K562 (cell line): ENCODE measurements around the gene PPT2. TPM values are rescaled to one million over a fixed set of nuclear protein-coding genes. Genes with fewer than 3 reads are reported as not detected.

ENCODE experiments used
- ARNT ChIP-seq, 2 experiments: fragments of 450-650 bp; IDR thresholded peaks; 2 replicates each; pipeline ENCODE4 v1.6.1; 2016; ENCODE audit warnings: mild to moderate bottlenecking in 1 of 2
- ATF1 ChIP-seq, 2 experiments: fragments of 450-650 bp in 1 of 2; IDR thresholded peaks; 2 replicates each; pipeline ENCODE4 v1.6.1; 2016; ENCODE audit warnings: missing compliant biosample characterization in 1 of 2, missing genetic modification characterization in 1 of 2
- CCNT2 ChIP-seq: IDR thresholded peaks from 2 replicates; pipeline ENCODE4 v1.6.1; 2011; ENCODE audit warnings: borderline replicate concordance, low read depth, mild to moderate bottlenecking, moderate library complexity, mixed read lengths, low read length; ENCODE audit not compliant: insufficient read length; ENCODE audit errors: extremely low read depth
- DACH1 ChIP-seq: fragments of 450-650 bp; IDR thresholded peaks from 2 replicates; pipeline ENCODE4 v1.6.1; 2018; ENCODE audit not compliant: partially characterized antibody
- DIDO1 ChIP-seq: fragments of 450-650 bp; IDR thresholded peaks from 2 replicates; pipeline ENCODE4 v1.6.1; 2016; ENCODE audit warnings: low read depth, missing biosample characterization, missing genetic modification characterization
- MAFF ChIP-seq: IDR thresholded peaks from 2 replicates; pipeline ENCODE4 v1.6.1; 2012; ENCODE audit warnings: low read length, improper control_type of control experiment
- MAX ChIP-seq: sonication (generic); formaldehyde crosslinking; IDR thresholded peaks from 2 replicates; pipeline ENCODE4 v1.9.0; 2022; ENCODE audit warnings: mild to moderate bottlenecking, missing genetic modification reagents
- MAZ ChIP-seq, 2 experiments: fragments of 450-650 bp in 1 of 2; sonication (generic) in 1 of 2; formaldehyde crosslinking; IDR thresholded peaks in 1 of 2; conservative IDR thresholded peaks in 1 of 2; 2 replicates each; pipeline versions ENCODE4 v1.4.0 to v1.5.0; 2020; ENCODE audit warnings: mild to moderate bottlenecking in 1 of 2, missing genetic modification reagents in 1 of 2
- PML ChIP-seq: IDR thresholded peaks from 2 replicates; pipeline ENCODE4 v1.6.1; 2012; ENCODE audit warnings: low read length, inconsistent platforms
- POU5F1 ChIP-seq: fragments of 150-350 bp; IDR thresholded peaks from 2 replicates; pipeline ENCODE4 v1.6.1; 2014; ENCODE audit warnings: borderline replicate concordance, low read length, low read depth, mild to moderate bottlenecking; ENCODE audit not compliant: partially characterized antibody
- PPARD ChIP-seq: fragments of 250-450 bp; sonication (Bioruptor Pico); IDR thresholded peaks from 2 replicates; pipeline ENCODE4 v1.8.0; 2022; ENCODE audit warnings: inconsistent platforms, mild to moderate bottlenecking, moderate library complexity
- RFX1 ChIP-seq: fragments of 450-650 bp; IDR thresholded peaks from 2 replicates; pipeline ENCODE4 v1.6.1; 2016; ENCODE audit warnings: mild to moderate bottlenecking, moderate library complexity
- SNIP1 ChIP-seq: fragments of 450-650 bp; IDR thresholded peaks from 2 replicates; pipeline ENCODE4 v1.7.1; 2017; ENCODE audit warnings: low read depth, mild to moderate bottlenecking
- ZFPM2 ChIP-seq: fragments of 250-450 bp; sonication (Bioruptor Pico); IDR thresholded peaks from 2 replicates; pipeline ENCODE4 v1.5.1; 2022; ENCODE audit warnings: mild to moderate bottlenecking
- ZNF23 ChIP-seq: fragments of 250-450 bp; sonication (Bioruptor Pico); IDR thresholded peaks from 2 replicates; pipeline ENCODE4 v1.4.0; 2020; ENCODE audit warnings: mild to moderate bottlenecking
- ZNF239 ChIP-seq: fragments of 250-450 bp; sonication (Bioruptor Pico); IDR thresholded peaks from 2 replicates; pipeline ENCODE4 v1.4.0; 2020; ENCODE audit warnings: mild to moderate bottlenecking
- ZNF561 ChIP-seq: fragments of 450-650 bp; formaldehyde crosslinking; conservative IDR thresholded peaks from 2 replicates; pipeline ENCODE4 v1.4.0; 2020; ENCODE audit warnings: mild to moderate bottlenecking, moderate library complexity
- polyA plus RNA-seq, 8 experiments: library from polyadenylated mRNA; depleted of rRNA in 4 of 8; stranded (reverse) in 5 of 8; unstranded in 3 of 8; fragments of >200 nt; fragmentation: Nextera tagmentation in 2 of 8; fragmentation: Illumina TruSeq in 1 of 8; extraction: Ambion mirVana in 2 of 8; extraction: Trizol in 1 of 8; gene quantifications; 2 replicates each; pipeline versions ENCODE4 v1.2.1 to v1.2.3, GENCODE V29; 2011 to 2014; ENCODE audit warnings: inconsistent platforms in 1 of 8, missing spikeins in 1 of 8
- total RNA-seq, 7 experiments: library from RNA; depleted of rRNA in 6 of 7; stranded (reverse); fragments of >200 nt in 6 of 7; fragmentation: Illumina TruSeq in 2 of 7; extraction: Trizol in 2 of 7; gene quantifications; 2 replicates each; pipeline versions ENCODE4 v1.2.1 to v1.2.3, GENCODE V29; 2011 to 2021; ENCODE audit warnings: low replicate concordance in 1 of 7
- TF ChIP-seq, protein P1 (sequence below): sonication (generic); formaldehyde crosslinking; IDR thresholded peaks from 2 replicates; pipeline ENCODE4 v1.8.1; 2023; ENCODE audit warnings: mild to moderate bottlenecking, missing genetic modification reagents
- TF ChIP-seq, protein P2 (sequence below): fragments of 200-400 bp; formaldehyde crosslinking; IDR thresholded peaks from 2 replicates; pipeline ENCODE4 v1.6.1; 2017; ENCODE audit warnings: mild to moderate bottlenecking, low read depth, low read length, moderate library complexity
- TF ChIP-seq, protein P3 (sequence below): fragments of 450-650 bp; IDR thresholded peaks from 2 replicates; pipeline ENCODE4 v1.6.1; 2016; ENCODE audit warnings: borderline replicate concordance

The PPT2 gene
- total and polyA plus RNA-seq, 9 of the 15 experiments (the other 6 are each of a cell fraction or from before 2014, with no cell fraction given), result 27.4 to 98.8 (median 69.9) TPM

DNA sequence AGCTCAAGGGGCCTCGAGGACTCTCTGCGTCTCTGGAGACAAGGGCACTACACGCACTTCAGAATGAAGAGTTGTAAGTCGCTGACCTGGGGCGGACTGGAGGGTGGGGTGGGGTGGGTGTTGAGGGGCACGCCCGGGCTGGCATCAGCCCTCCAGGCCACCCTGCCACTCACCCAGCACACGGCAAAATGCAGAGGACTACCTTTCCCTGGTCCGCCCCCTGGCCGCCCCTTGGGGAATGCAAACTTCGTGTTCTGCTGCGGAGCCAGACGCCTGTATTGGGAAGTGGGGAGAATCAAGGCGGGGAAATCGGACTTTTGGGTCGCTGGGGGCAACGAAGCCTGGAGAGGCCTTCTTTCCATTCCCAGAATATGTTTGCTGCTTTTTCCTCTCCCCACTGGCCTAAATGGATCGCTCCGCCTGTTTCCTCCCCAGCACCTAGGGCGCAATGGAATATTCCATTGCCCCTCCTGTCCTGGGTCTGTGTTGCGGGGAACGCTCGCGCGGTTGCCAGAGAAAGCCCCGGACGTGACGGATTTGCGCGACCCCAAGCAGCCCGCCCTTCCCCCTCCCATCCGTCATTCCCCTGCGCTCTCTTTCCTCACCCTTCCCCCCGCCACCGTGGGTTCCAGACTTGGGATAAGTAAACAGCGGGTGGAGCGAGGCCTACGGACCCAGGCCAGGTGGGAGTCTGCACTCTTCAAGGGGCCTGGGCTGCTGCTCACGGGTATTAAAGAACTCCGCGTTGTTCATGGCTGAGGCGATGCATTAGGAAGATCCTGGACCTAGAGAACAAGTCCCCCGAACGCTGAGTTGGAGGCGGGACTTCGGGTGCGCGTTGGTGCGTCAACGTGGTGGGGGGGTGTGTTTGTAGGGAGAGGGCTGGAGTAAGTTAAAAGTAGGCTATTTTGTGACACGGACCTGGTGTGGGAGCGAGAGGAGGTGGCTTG is at the start of gene PPT2 (continued):
- TF ChIP-seq POU5F1 (no peak), DIDO1 (tag) (peak; percentile 79), ZFPM2 (no peak; the same call in 1 of the 2 replicates), ATF1 (CRISPR knock-in tag; IDR thresholded peaks at IDR 0.05) (peak; percentile 91), ATF1 (tag; IDR thresholded peaks at IDR 0.05) (peak; percentile 98), MAFF (peak; percentile 39), ZNF561 (no peak), PPARD (no peak), ARNT (IDR thresholded peaks at IDR 0.05) (peak in 1 of 2 experiments; percentile 84; a peak in 3 of 4 replicates), DACH1 (no peak), CCNT2 (peak; percentile 54), RFX1 (peak; percentile 91), MAX (no peak), PML (no peak), SNIP1 (no peak), ZNF23 (CRISPR knock-in tag) (no peak), ZNF239 (CRISPR knock-in tag) (no peak; the same call in 1 of the 2 replicates), MAZ (CRISPR knock-in tag; conservative IDR thresholded peaks at IDR 0.05 in 1 of 2, IDR thresholded peaks at IDR 0.05 in 1 of 2) (peak in 1 of 2 experiments; percentile 72)
- TF ChIP-seq, protein P1, sequence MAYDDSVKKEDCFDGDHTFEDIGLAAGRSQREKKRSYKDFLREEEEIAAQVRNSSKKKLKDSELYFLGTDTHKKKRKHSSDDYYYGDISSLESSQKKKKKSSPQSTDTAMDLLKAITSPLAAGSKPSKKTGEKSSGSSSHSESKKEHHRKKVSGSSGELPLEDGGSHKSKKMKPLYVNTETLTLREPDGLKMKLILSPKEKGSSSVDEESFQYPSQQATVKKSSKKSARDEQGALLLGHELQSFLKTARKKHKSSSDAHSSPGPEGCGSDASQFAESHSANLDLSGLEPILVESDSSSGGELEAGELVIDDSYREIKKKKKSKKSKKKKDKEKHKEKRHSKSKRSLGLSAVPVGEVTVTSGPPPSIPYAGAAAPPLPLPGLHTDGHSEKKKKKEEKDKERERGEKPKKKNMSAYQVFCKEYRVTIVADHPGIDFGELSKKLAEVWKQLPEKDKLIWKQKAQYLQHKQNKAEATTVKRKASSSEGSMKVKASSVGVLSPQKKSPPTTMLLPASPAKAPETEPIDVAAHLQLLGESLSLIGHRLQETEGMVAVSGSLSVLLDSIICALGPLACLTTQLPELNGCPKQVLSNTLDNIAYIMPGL, result 0 out of 2 replicates have a peak, but pooled peaks have one; percentile 34
- TF ChIP-seq, protein P2, sequence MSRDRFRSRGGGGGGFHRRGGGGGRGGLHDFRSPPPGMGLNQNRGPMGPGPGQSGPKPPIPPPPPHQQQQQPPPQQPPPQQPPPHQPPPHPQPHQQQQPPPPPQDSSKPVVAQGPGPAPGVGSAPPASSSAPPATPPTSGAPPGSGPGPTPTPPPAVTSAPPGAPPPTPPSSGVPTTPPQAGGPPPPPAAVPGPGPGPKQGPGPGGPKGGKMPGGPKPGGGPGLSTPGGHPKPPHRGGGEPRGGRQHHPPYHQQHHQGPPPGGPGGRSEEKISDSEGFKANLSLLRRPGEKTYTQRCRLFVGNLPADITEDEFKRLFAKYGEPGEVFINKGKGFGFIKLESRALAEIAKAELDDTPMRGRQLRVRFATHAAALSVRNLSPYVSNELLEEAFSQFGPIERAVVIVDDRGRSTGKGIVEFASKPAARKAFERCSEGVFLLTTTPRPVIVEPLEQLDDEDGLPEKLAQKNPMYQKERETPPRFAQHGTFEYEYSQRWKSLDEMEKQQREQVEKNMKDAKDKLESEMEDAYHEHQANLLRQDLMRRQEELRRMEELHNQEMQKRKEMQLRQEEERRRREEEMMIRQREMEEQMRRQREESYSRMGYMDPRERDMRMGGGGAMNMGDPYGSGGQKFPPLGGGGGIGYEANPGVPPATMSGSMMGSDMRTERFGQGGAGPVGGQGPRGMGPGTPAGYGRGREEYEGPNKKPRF, result no peak
- TF ChIP-seq, protein P3, sequence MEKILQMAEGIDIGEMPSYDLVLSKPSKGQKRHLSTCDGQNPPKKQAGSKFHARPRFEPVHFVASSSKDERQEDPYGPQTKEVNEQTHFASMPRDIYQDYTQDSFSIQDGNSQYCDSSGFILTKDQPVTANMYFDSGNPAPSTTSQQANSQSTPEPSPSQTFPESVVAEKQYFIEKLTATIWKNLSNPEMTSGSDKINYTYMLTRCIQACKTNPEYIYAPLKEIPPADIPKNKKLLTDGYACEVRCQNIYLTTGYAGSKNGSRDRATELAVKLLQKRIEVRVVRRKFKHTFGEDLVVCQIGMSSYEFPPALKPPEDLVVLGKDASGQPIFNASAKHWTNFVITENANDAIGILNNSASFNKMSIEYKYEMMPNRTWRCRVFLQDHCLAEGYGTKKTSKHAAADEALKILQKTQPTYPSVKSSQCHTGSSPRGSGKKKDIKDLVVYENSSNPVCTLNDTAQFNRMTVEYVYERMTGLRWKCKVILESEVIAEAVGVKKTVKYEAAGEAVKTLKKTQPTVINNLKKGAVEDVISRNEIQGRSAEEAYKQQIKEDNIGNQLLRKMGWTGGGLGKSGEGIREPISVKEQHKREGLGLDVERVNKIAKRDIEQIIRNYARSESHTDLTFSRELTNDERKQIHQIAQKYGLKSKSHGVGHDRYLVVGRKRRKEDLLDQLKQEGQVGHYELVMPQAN, result no peak; the same call in 1 of the 2 replicates
